Mesothelial cell of epicardium (in vitro differentiated cells): ENCODE data around the gene CCDC32. TPM values are rescaled to one million over a fixed set of nuclear protein-coding genes. Genes with fewer than 3 reads are reported as not detected.
A peak's percentile ranks its signal among the peaks of the same experiment; 100 is the strongest.

Experiments
- DNase-seq, 2 experiments: peaks; one replicate each; pipeline ENCODE4 v3.0.0; 2021; ENCODE audit warnings: low spot score in 2 of 2; ENCODE audit not compliant: unreplicated experiment in 2 of 2
- H3K27ac Mint-ChIP-seq: 2 replicates; pipeline ENCODE4 v1.8.0; 2021; ENCODE audit warnings: mixed read lengths
- H3K27me3 Mint-ChIP-seq: 2 replicates; pipeline ENCODE4 v1.8.0; 2021; ENCODE audit warnings: low read depth, mixed read lengths
- H3K36me3 Mint-ChIP-seq: 2 replicates; pipeline ENCODE4 v1.8.0; 2021; ENCODE audit warnings: mixed read lengths
- H3K4me1 Mint-ChIP-seq: 2 replicates; pipeline ENCODE4 v1.8.0; 2021; ENCODE audit warnings: mixed read lengths
- H3K4me3 Mint-ChIP-seq: 2 replicates; pipeline ENCODE4 v1.8.0; 2021; ENCODE audit warnings: mild to moderate bottlenecking, moderate library complexity, mixed read lengths
- H3K9me3 Mint-ChIP-seq: 2 replicates; pipeline ENCODE4 v1.8.0; 2021; ENCODE audit warnings: mixed read lengths
- total RNA-seq: library from RNA; stranded (reverse); gene quantifications from 3 replicates; pipeline ENCODE4 v1.2.1, GENCODE V29; 2021
- TF ChIP-seq, protein P1 (sequence below): fragments of 200-600 bp; sonication (generic); IDR thresholded peaks from one replicate; pipeline ENCODE4 v1.5.0; 2021; ENCODE audit warnings: antibody characterized with exemption; ENCODE audit not compliant: unreplicated experiment

The CCDC32 gene
- total RNA-seq, 1 donor from 2014 or later = 28.8 TPM

DNA sequence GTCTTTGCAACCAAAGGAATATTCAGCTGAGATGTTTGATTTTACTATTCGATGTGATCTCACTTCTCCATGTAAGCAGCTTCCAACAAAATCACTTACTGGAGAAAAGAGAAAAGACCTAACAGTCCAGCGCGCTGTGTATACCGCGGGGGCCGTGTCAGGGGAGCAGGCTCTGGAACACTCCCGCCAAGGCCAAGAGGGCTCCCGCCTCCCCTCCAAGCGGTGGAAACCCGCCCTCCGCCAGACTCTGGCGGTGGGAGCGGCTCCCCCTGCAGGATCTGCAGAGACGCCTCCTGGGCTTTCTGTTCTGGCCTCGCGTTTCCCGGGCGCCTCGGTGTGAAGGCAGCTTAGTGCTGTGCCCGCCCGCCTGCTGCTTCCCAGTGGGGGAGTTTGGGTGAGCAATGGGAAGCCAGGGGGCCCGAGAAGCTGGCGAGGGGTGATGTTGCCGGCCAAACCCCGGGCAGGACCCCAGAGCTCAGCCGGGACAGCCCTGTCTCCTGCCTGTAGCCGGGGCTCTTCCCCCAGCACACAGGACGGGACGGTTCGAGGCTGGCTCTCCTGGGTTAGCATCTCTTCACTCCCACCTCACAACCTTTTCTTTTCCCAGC lies 57.8 kb downstream of the CCDC32 start:
- Mint-ChIP-seq H3K27me3 (peaks cover 11% of the 10 kb centered on the region), H3K4me1 (peaks cover 23% of the 10 kb centered on the region), H3K27ac (peak overlapping the region; percentile 0), H3K36me3 (no peaks in the 10 kb centered on the region), H3K9me3 (no peaks in the 10 kb centered on the region), H3K4me3 (peak overlapping the region; percentile 20)
- TF ChIP-seq, protein P1, sequence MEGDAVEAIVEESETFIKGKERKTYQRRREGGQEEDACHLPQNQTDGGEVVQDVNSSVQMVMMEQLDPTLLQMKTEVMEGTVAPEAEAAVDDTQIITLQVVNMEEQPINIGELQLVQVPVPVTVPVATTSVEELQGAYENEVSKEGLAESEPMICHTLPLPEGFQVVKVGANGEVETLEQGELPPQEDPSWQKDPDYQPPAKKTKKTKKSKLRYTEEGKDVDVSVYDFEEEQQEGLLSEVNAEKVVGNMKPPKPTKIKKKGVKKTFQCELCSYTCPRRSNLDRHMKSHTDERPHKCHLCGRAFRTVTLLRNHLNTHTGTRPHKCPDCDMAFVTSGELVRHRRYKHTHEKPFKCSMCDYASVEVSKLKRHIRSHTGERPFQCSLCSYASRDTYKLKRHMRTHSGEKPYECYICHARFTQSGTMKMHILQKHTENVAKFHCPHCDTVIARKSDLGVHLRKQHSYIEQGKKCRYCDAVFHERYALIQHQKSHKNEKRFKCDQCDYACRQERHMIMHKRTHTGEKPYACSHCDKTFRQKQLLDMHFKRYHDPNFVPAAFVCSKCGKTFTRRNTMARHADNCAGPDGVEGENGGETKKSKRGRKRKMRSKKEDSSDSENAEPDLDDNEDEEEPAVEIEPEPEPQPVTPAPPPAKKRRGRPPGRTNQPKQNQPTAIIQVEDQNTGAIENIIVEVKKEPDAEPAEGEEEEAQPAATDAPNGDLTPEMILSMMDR = no peak
- DNase-seq = peak; percentile 65 to 77

Other genes with a start within 250 kb of the CCDC32 start
- 19.2 to 23.1 TPM (median 21.9 TPM) in 3 replicates for gene INAFM2, start 241.3 kb downstream of the CCDC32 start, total RNA-seq
- gene CCDC9B, start 224.1 kb downstream of the CCDC32 start, total RNA-seq = 23.4 to 26.9 TPM (median 26.1 TPM) in 3 replicates
- 0.93 TPM in 1 of 3 replicates, not detected in the others for gene PHGR1, start 214.0 kb downstream of the CCDC32 start, total RNA-seq
- gene DISP2, start 206.8 kb downstream of the CCDC32 start, total RNA-seq = 0.57 to 0.76 TPM (median 0.64 TPM) in 3 replicates
- 29.9 to 34.6 TPM (median 31.1 TPM) in 3 replicates for gene KNSTRN, start 182.3 kb downstream of the CCDC32 start, total RNA-seq
- gene IVD, start 159.2 kb downstream of the CCDC32 start, total RNA-seq = 101 to 117 TPM (median 104 TPM) in 3 replicates
- gene BAHD1, start 124.1 kb downstream of the CCDC32 start, total RNA-seq = 23.8 to 25.0 TPM (median 23.9 TPM) in 3 replicates
- gene CHST14, start 94.1 kb downstream of the CCDC32 start, total RNA-seq = 39.2 to 41.9 TPM (median 40.4 TPM) in 3 replicates
- gene RPUSD2, start 4.3 kb upstream of the CCDC32 start, total RNA-seq = 11.9 to 14.5 TPM (median 13.0 TPM) in 3 replicates
- 7.4 to 9.3 TPM (median 8.8 TPM) in 3 replicates for gene KNL1, start 29.2 kb upstream of the CCDC32 start, total RNA-seq
- 8.2 to 9.3 TPM (median 8.3 TPM) in 3 replicates for gene RAD51, start 130.1 kb upstream of the CCDC32 start, total RNA-seq
- 25.1 to 29.3 TPM (median 26.9 TPM) in 3 replicates for gene RMDN3, start 190.2 kb upstream of the CCDC32 start, total RNA-seq
- 12.6 to 15.8 TPM (median 14.4 TPM) in 3 replicates for gene GCHFR, start 199.0 kb upstream of the CCDC32 start, total RNA-seq
- gene C15orf62, start 204.9 kb upstream of the CCDC32 start, total RNA-seq = 0.44 to 0.47 TPM (median 0.45 TPM) in 3 replicates
- gene ZFYVE19, start 242.0 kb upstream of the CCDC32 start, total RNA-seq = 20.9 to 24.4 TPM (median 24.2 TPM) in 3 replicates
- 36.4 to 44.3 TPM (median 41.2 TPM) in 3 replicates for gene DNAJC17, start 242.4 kb upstream of the CCDC32 start, total RNA-seq